KMS-11 (cell line): Measurements from ENCODE around the gene DCHS2.

Experiments
- H2AFZ ChIP-seq: fragments of 200-600 bp; sonication (generic); 2 replicates; pipeline ENCODE4 v1.6.1; 2016; ENCODE audit warnings: antibody characterized with exemption, mixed run types, low read depth
- H3K27ac ChIP-seq: fragments of 200-600 bp; sonication (generic); 2 replicates; pipeline ENCODE4 v1.6.1; 2016; ENCODE audit warnings: mild to moderate bottlenecking, mixed run types
- H3K27me3 ChIP-seq: fragments of 200-600 bp; sonication (generic); 2 replicates; pipeline ENCODE4 v1.6.1; 2017; ENCODE audit warnings: mild to moderate bottlenecking, low read depth, mixed run types, moderate library complexity; ENCODE audit not compliant: insufficient read depth
- H3K36me3 ChIP-seq: fragments of 200-600 bp; sonication (generic); 2 replicates; pipeline ENCODE4 v1.6.1; 2017; ENCODE audit warnings: mild to moderate bottlenecking, mixed run types; ENCODE audit not compliant: insufficient read depth
- H3K4me1 ChIP-seq: fragments of 200-600 bp; sonication (generic); 2 replicates; pipeline ENCODE4 v1.6.1; 2016; ENCODE audit warnings: mild to moderate bottlenecking, low read depth, mixed run types; ENCODE audit not compliant: poor library complexity, severe bottlenecking
- H3K4me2 ChIP-seq: fragments of 200-600 bp; sonication (generic); 2 replicates; pipeline ENCODE4 v1.7.0; 2016; ENCODE audit warnings: mild to moderate bottlenecking, mixed run types
- H3K4me3 ChIP-seq: fragments of 200-600 bp; sonication (generic); IDR thresholded peaks from 2 replicates; pipeline ENCODE4 v1.6.1; 2017; ENCODE audit warnings: low read depth, low read length, mixed read lengths; ENCODE audit not compliant: insufficient read depth
- H3K79me2 ChIP-seq: fragments of 200-600 bp; sonication (generic); 2 replicates; pipeline ENCODE4 v1.6.1; 2016; ENCODE audit warnings: low read depth, mixed run types; ENCODE audit not compliant: insufficient read depth
- H3K9ac ChIP-seq: fragments of 200-600 bp; sonication (generic); 2 replicates; pipeline ENCODE4 v1.6.1; 2016; ENCODE audit warnings: mild to moderate bottlenecking, mixed run types
- H4K20me1 ChIP-seq: fragments of 200-600 bp; sonication (generic); 2 replicates; pipeline ENCODE4 v1.6.1; 2016; ENCODE audit warnings: mild to moderate bottlenecking, mixed run types; ENCODE audit not compliant: insufficient read depth
- TF ChIP-seq, protein P1 (sequence below): fragments of 200-600 bp; sonication (generic); conservative IDR thresholded peaks from 2 replicates; pipeline ENCODE4 v1.6.1; 2017; ENCODE audit warnings: low read depth, mild to moderate bottlenecking, antibody characterized with exemption, low read length, moderate library complexity, mixed read lengths

Gene DCHS2

DNA sequence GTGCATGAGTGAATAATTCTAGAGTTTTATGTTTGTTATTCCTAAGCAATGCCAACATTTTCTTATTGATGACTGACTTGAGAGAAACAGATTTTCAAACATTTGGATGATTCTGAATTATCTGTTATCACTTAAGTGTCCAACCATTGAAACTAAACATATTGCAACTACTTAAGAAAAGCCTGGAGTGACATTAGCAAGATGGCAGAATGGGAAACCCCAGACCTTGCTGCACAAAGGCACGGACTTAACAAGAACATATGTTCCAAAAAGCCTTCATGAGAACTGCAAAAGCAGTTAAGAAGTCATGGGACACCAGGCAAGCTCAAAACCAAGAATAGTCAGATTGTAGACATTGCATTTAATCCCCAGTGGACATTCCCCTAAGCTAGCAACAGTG lies 215.1 kb downstream of the DCHS2 start:
- no peak overlapping the region for H3K4me2 ChIP-seq
- H3K27me3 ChIP-seq = no peaks in the 10 kb centered on the region
- H4K20me1 ChIP-seq = no peaks in the 10 kb centered on the region
- H3K4me1 ChIP-seq = no peaks in the 10 kb centered on the region
- H3K79me2 ChIP-seq = no peaks in the 10 kb centered on the region
- TF ChIP-seq, protein P1, sequence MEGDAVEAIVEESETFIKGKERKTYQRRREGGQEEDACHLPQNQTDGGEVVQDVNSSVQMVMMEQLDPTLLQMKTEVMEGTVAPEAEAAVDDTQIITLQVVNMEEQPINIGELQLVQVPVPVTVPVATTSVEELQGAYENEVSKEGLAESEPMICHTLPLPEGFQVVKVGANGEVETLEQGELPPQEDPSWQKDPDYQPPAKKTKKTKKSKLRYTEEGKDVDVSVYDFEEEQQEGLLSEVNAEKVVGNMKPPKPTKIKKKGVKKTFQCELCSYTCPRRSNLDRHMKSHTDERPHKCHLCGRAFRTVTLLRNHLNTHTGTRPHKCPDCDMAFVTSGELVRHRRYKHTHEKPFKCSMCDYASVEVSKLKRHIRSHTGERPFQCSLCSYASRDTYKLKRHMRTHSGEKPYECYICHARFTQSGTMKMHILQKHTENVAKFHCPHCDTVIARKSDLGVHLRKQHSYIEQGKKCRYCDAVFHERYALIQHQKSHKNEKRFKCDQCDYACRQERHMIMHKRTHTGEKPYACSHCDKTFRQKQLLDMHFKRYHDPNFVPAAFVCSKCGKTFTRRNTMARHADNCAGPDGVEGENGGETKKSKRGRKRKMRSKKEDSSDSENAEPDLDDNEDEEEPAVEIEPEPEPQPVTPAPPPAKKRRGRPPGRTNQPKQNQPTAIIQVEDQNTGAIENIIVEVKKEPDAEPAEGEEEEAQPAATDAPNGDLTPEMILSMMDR = no peak
- no peak overlapping the region for H3K27ac ChIP-seq
- H3K36me3 ChIP-seq = no peaks in the 10 kb centered on the region
- no peak overlapping the region for H2AFZ ChIP-seq
- H3K9ac ChIP-seq = no peak overlapping the region
- H3K4me3 ChIP-seq = no peak overlapping the region

DNA sequence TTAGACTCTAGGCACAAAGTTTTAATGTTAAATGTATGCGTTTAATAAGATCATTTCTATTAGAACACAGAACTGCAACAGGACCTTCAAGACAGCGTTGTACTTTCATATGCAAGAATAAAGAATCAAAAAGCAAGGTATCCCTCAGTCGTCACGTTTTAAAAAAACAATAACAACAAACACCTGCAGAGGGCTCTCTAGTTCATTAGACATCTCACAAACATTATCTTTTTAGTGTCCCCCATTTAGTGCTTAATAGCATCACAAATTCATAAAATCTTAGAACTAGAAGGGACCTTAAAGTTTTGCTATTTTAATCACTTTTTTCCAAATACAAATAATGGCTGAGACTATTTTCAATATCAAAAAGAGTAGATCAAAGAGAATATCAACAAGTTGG lies 236.6 kb downstream of the DCHS2 start:
- no peaks in the 10 kb centered on the region for H4K20me1 ChIP-seq
- H3K27ac ChIP-seq = no peak overlapping the region
- H3K4me1 ChIP-seq = no peaks in the 10 kb centered on the region
- H2AFZ ChIP-seq = no peak overlapping the region
- TF ChIP-seq, protein P1 = no peak
- no peak overlapping the region for H3K4me3 ChIP-seq
- H3K36me3 ChIP-seq = no peaks in the 10 kb centered on the region
- H3K9ac ChIP-seq = no peak overlapping the region
- H3K79me2 ChIP-seq = no peaks in the 10 kb centered on the region
- no peaks in the 10 kb centered on the region for H3K27me3 ChIP-seq
- no peak overlapping the region for H3K4me2 ChIP-seq

GRCh38 chr4:154234576-154234975 lies 257.0 kb downstream of the DCHS2 start:
- H3K4me2 ChIP-seq = no peak overlapping the region
- no peaks in the 10 kb centered on the region for H4K20me1 ChIP-seq
- no peak overlapping the region for H3K27ac ChIP-seq
- H3K36me3 ChIP-seq = no peaks in the 10 kb centered on the region
- no peak overlapping the region for H2AFZ ChIP-seq
- H3K4me3 ChIP-seq = no peak overlapping the region
- no peaks in the 10 kb centered on the region for H3K4me1 ChIP-seq
- H3K79me2 ChIP-seq = no peaks in the 10 kb centered on the region
- TF ChIP-seq, protein P1 = no peak
- H3K9ac ChIP-seq = no peak overlapping the region
- H3K27me3 ChIP-seq = no peaks in the 10 kb centered on the region

DNA sequence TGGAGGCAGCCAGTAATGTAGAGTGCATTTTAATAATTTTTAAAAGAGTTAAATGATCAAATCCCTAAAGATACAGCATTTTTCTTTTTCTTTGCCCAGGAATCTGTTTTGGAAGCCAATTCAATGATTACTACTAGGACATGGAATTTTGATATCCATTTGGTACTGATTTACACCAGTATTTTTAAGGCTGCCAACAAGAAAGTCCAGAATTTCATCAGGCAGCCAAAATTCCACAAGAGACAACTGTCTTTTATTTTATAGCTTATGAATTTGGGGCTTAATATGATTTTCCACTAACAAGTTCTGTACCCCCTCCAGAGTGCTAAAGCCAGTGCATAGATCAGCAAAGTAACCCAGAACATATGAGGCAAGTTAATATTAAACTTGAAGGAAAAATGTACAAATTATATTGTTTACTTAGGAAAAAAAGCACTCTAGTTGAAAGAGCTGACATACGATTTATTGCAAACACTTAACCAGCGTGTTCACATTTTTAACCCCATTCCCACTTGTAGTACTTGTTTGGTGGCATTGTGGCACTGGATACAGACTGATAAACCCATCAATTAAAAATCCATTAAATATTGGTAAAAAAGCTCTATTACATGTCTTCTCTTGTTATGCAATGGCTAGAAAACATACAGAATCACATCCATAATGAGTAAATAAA lies 259.7 kb downstream of the DCHS2 start:
- Histone ChIP-seq H2AFZ (no peak overlapping the region), H3K9ac (no peak overlapping the region), H4K20me1 (no peaks in the 10 kb centered on the region), H3K27ac (no peak overlapping the region), H3K4me1 (no peaks in the 10 kb centered on the region), H3K4me3 (no peak overlapping the region), H3K27me3 (no peaks in the 10 kb centered on the region), H3K4me2 (no peak overlapping the region), H3K36me3 (no peaks in the 10 kb centered on the region), H3K79me2 (no peaks in the 10 kb centered on the region)
- TF ChIP-seq, protein P1 = no peak
